ENCODE results near the gene GABRG3.

DNA sequence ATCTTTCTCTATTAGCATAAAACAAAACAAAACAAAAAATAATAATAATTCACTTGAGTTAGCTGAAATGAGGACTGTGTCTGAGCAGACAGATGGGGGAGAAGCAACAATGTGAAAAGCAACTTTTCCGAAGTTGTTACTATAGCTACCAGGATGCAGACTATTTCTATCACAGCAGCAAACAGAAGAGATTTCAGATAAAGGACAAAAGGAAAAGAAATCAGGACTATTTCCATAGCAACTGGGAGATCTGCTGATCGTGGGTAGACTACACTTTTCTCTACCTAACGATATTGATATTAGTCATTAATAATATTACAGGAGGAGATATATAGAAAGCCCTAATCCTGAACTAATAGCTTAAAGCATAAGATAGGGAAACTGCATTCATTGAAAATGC lies 321.7 kb downstream of the GABRG3 start:
- TF ChIP-seq, protein P1, sequence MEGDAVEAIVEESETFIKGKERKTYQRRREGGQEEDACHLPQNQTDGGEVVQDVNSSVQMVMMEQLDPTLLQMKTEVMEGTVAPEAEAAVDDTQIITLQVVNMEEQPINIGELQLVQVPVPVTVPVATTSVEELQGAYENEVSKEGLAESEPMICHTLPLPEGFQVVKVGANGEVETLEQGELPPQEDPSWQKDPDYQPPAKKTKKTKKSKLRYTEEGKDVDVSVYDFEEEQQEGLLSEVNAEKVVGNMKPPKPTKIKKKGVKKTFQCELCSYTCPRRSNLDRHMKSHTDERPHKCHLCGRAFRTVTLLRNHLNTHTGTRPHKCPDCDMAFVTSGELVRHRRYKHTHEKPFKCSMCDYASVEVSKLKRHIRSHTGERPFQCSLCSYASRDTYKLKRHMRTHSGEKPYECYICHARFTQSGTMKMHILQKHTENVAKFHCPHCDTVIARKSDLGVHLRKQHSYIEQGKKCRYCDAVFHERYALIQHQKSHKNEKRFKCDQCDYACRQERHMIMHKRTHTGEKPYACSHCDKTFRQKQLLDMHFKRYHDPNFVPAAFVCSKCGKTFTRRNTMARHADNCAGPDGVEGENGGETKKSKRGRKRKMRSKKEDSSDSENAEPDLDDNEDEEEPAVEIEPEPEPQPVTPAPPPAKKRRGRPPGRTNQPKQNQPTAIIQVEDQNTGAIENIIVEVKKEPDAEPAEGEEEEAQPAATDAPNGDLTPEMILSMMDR (IDR thresholded peaks at IDR 0.05; ENCODE audit: insufficient read depth, low read length) = no peak
- TF ChIP-seq POLR2AphosphoS5 (IDR thresholded peaks at IDR 0.05; ENCODE audit: low read depth) (no peak), GABPA (IDR thresholded peaks at IDR 0.05; ENCODE audit: low read depth) (no peak)
- TF ChIP-seq, protein P2, sequence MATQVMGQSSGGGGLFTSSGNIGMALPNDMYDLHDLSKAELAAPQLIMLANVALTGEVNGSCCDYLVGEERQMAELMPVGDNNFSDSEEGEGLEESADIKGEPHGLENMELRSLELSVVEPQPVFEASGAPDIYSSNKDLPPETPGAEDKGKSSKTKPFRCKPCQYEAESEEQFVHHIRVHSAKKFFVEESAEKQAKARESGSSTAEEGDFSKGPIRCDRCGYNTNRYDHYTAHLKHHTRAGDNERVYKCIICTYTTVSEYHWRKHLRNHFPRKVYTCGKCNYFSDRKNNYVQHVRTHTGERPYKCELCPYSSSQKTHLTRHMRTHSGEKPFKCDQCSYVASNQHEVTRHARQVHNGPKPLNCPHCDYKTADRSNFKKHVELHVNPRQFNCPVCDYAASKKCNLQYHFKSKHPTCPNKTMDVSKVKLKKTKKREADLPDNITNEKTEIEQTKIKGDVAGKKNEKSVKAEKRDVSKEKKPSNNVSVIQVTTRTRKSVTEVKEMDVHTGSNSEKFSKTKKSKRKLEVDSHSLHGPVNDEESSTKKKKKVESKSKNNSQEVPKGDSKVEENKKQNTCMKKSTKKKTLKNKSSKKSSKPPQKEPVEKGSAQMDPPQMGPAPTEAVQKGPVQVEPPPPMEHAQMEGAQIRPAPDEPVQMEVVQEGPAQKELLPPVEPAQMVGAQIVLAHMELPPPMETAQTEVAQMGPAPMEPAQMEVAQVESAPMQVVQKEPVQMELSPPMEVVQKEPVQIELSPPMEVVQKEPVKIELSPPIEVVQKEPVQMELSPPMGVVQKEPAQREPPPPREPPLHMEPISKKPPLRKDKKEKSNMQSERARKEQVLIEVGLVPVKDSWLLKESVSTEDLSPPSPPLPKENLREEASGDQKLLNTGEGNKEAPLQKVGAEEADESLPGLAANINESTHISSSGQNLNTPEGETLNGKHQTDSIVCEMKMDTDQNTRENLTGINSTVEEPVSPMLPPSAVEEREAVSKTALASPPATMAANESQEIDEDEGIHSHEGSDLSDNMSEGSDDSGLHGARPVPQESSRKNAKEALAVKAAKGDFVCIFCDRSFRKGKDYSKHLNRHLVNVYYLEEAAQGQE (IDR thresholded peaks at IDR 0.05; ENCODE audit: insufficient replicate concordance, low read depth) = no peak

Measured in HL-60 (cell line).